ENCODE results near the gene MAP4K2. TPM values are rescaled to one million over a fixed set of nuclear protein-coding genes. Genes with fewer than 3 reads are reported as not detected.

MAP4K2 gene
- total and polyA plus RNA-seq, 2 experiments from 2014 or later, result 9.9 to 42.6 TPM

GRCh38 chr11:64790205-64791095, 12.6 kb downstream of the MAP4K2 start (continued):
- no peak for TF ChIP-seq ZNF462 (CRISPR knock-in tag; IDR thresholded peaks at IDR 0.05)
- no peak for TF ChIP-seq CREB1 (CRISPR knock-in tag; IDR thresholded peaks at IDR 0.05; ENCODE audit: low read depth)
- TF ChIP-seq EZH2 (IDR thresholded peaks at IDR 0.05; ENCODE audit: low read depth, unreplicated experiment), result no peak
- TF ChIP-seq CTCF (conservative IDR thresholded peaks at IDR 0.05; ENCODE audit: low read depth in 2 of 2), result no peak
- TF ChIP-seq ZNF331 (CRISPR knock-in tag; IDR thresholded peaks at IDR 0.05; ENCODE audit: low read depth), result no peak
- TF ChIP-seq EZH2phosphoT487 (IDR thresholded peaks at IDR 0.05; ENCODE audit: unreplicated experiment), result no peak
- no peak for TF ChIP-seq JUNB (IDR thresholded peaks at IDR 0.05; ENCODE audit: unreplicated experiment)
- no peak for TF ChIP-seq NANOG (IDR thresholded peaks at IDR 0.05; ENCODE audit: borderline replicate concordance)
- TF ChIP-seq ZNF114 (CRISPR knock-in tag; IDR thresholded peaks at IDR 0.05), result no peak
- no peak for TF ChIP-seq POLR2AphosphoS5 (IDR thresholded peaks at IDR 0.05; ENCODE audit: low read depth)
- TF ChIP-seq STAT1 (IDR thresholded peaks at IDR 0.05; ENCODE audit: unreplicated experiment), result no peak
